AG04450 (cell line): ENCODE measurements around the gene KLHL21. TPM values are rescaled to one million over a fixed set of nuclear protein-coding genes. Genes with fewer than 3 reads are reported as not detected.

Experiments used
- CTCF ChIA-PET: fragments of 300-600, 350-600 bp; formaldehyde crosslinking; extraction: SDS; loops from one replicate; lab custom pipeline; 2022; ENCODE audit warnings: antibody characterized with exemption, inconsistent platforms; lab: Charles Lee
- POLR2A ChIA-PET: fragments of 350-600 bp; formaldehyde crosslinking; extraction: SDS; loops from one replicate; lab custom pipeline; 2021; ENCODE audit warnings: antibody characterized with exemption, inconsistent platforms; lab: Yijun Ruan, JAX
- DNase-seq: peaks from one replicate; pipeline ENCODE4 v3.0.0-alpha.2; 2011; ENCODE audit warnings: low read depth, low spot score
- H3K27ac ChIP-seq: one replicate; pipeline ENCODE4 v1.5.1; 2012; ENCODE audit warnings: low read depth, low read length, control low read depth
- H3K27me3 ChIP-seq: one replicate; pipeline ENCODE4 v1.6.0; 2012; ENCODE audit warnings: low read length; ENCODE audit not compliant: control insufficient read depth, insufficient read depth
- H3K4me3 ChIP-seq: 2 replicates; pipeline ENCODE4 v1.5.1; 2011; ENCODE audit warnings: mild to moderate bottlenecking, low read depth, low read length, control low read depth
- H3K9me3 ChIP-seq: 2 replicates; pipeline ENCODE4 v1.5.1; 2012; ENCODE audit warnings: low read length; ENCODE audit not compliant: control insufficient read depth, insufficient read depth
- CTCF ChIP-seq: IDR thresholded peaks from 2 replicates; pipeline ENCODE4 v1.5.1; 2011; ENCODE audit warnings: low read depth, low read length, control low read depth, inconsistent platforms
- polyA plus RNA-seq: library from polyadenylated mRNA; depleted of rRNA; stranded (reverse); fragments of >200 nt; gene quantifications from 2 replicates; pipeline ENCODE4 v1.2.3, GENCODE V29; 2011

The KLHL21 gene
- polyA plus RNA-seq, 1 experiment, result 11.7 TPM

GRCh38 chr1:6631058-6631457 lies 28.4 kb upstream of the KLHL21 start:
- H3K4me3 ChIP-seq, result no peak overlapping the region
- ChIA-PET CTCF (interaction anchor here (0.6 kb wide), 1 partner anchor 35 kb away, joined by 3 read pairs; no protein-coding TSS in a partner anchor), POLR2A (no interaction called here)
- no peak for DNase-seq
- H3K9me3 ChIP-seq, result no peaks in the 10 kb centered on the region
- H3K27ac ChIP-seq, result no peak overlapping the region
- no peaks in the 10 kb centered on the region for H3K27me3 ChIP-seq
- TF ChIP-seq CTCF, result no peak

GRCh38 chr1:6630027-6630426 lies 27.4 kb upstream of the KLHL21 start:
- ChIA-PET CTCF (no interaction called here), POLR2A (no interaction called here)
- Histone ChIP-seq H3K9me3 (no peaks in the 10 kb centered on the region), H3K4me3 (no peak overlapping the region), H3K27ac (no peak overlapping the region), H3K27me3 (no peaks in the 10 kb centered on the region)
- no peak for DNase-seq
- TF ChIP-seq CTCF, result no peak

- Histone ChIP-seq H3K27ac (no peak overlapping the region), H3K9me3 (no peaks in the 10 kb centered on the region; the same call in 1 of the 2 replicates), H3K27me3 (no peaks in the 10 kb centered on the region), H3K4me3 (no peak overlapping the region)
- TF ChIP-seq CTCF, result no peak
- CTCF ChIA-PET, result interaction anchor here (0.6 kb wide), 1 partner anchor 596 kb away, joined by 4 read pairs; no protein-coding TSS in a partner anchor
- POLR2A ChIA-PET, result no interaction called here
- DNase-seq, result no peak
Measured at GRCh38 chr1:6628971-6629479, 26.4 kb upstream of the KLHL21 start.

- H3K4me3 ChIP-seq, result no peak overlapping the region
- POLR2A ChIA-PET, result no interaction called here
- no peaks in the 10 kb centered on the region for H3K27me3 ChIP-seq
- no peak overlapping the region for H3K27ac ChIP-seq
- TF ChIP-seq CTCF, result no peak
- CTCF ChIA-PET, result no interaction called here
- no peaks in the 10 kb centered on the region; the same call in 1 of the 2 replicates for H3K9me3 ChIP-seq
- no peak for DNase-seq
Measured at GRCh38 chr1:6627841-6628545, 25.3 kb upstream of the KLHL21 start.

GRCh38 chr1:6627031-6627430 lies 24.4 kb upstream of the KLHL21 start:
- DNase-seq, result no peak
- no peak for TF ChIP-seq CTCF
- ChIA-PET POLR2A (no interaction called here), CTCF (no interaction called here)
- Histone ChIP-seq H3K4me3 (no peak overlapping the region), H3K27ac (no peak overlapping the region), H3K9me3 (no peaks in the 10 kb centered on the region; the same call in 1 of the 2 replicates), H3K27me3 (no peaks in the 10 kb centered on the region)
